ENCODE results near the gene NHLRC1. TPM values are rescaled to one million over a fixed set of nuclear protein-coding genes. Genes with fewer than 3 reads are reported as not detected.

The NHLRC1 gene
- total and polyA plus RNA-seq, 3 donors from 2014 or later = 2.1 to 3.8 (median 3.1) TPM

GRCh38 chr6:18165751-18166150 lies 43.3 kb upstream of the NHLRC1 start:
- Histone ChIP-seq H3K9me3 (no peaks in the 10 kb centered on the region), H3K36me3 (ENCODE audit: low read depth, missing control alignments) (no peaks in the 10 kb centered on the region), H3K27ac (no peak overlapping the region), H3K27me3 (no peaks in the 10 kb centered on the region), H3K4me3 (no peak overlapping the region), H3K4me1 (no peaks in the 10 kb centered on the region)
- DNase-seq = no peak
- TF ChIP-seq, protein P1, sequence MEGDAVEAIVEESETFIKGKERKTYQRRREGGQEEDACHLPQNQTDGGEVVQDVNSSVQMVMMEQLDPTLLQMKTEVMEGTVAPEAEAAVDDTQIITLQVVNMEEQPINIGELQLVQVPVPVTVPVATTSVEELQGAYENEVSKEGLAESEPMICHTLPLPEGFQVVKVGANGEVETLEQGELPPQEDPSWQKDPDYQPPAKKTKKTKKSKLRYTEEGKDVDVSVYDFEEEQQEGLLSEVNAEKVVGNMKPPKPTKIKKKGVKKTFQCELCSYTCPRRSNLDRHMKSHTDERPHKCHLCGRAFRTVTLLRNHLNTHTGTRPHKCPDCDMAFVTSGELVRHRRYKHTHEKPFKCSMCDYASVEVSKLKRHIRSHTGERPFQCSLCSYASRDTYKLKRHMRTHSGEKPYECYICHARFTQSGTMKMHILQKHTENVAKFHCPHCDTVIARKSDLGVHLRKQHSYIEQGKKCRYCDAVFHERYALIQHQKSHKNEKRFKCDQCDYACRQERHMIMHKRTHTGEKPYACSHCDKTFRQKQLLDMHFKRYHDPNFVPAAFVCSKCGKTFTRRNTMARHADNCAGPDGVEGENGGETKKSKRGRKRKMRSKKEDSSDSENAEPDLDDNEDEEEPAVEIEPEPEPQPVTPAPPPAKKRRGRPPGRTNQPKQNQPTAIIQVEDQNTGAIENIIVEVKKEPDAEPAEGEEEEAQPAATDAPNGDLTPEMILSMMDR (IDR thresholded peaks at IDR 0.05) = no peak
- no peak for TF ChIP-seq POLR2A (IDR thresholded peaks at IDR 0.05)
- 93 to 97% methylated on average over 4 of the region's 4 CpGs for WGBS, 2 donors
- intact Hi-C loops (cut with DNase I; ENCODE audit: low total_unique reads) = no loop called here

- Histone ChIP-seq H3K27me3 (no peaks in the 10 kb centered on the region), H3K9me3 (no peaks in the 10 kb centered on the region), H3K4me1 (no peaks in the 10 kb centered on the region), H3K4me3 (no peak overlapping the region), H3K36me3 (ENCODE audit: low read depth, missing control alignments) (no peaks in the 10 kb centered on the region), H3K27ac (no peak overlapping the region)
- DNase-seq = no peak
- 91 to 93% methylated on average over 2 of the region's 2 CpGs for WGBS, 2 donors
- intact Hi-C loops (cut with DNase I; ENCODE audit: low total_unique reads) = no loop called here
- TF ChIP-seq, protein P1 (IDR thresholded peaks at IDR 0.05) = no peak
- TF ChIP-seq POLR2A (IDR thresholded peaks at IDR 0.05) = no peak
These were observed 39.9 kb upstream of the NHLRC1 start for GRCh38 chr6:18162401-18162800.

- H3K27ac ChIP-seq = no peak overlapping the region
- WGBS, 2 donors = 79 to 86% methylated on average over 2 of the region's 2 CpGs
- no peaks in the 10 kb centered on the region for H3K9me3 ChIP-seq
- H3K4me3 ChIP-seq = no peak overlapping the region
- TF ChIP-seq, protein P1 (IDR thresholded peaks at IDR 0.05) = no peak
- no peak for TF ChIP-seq POLR2A (IDR thresholded peaks at IDR 0.05)
- H3K4me1 ChIP-seq = no peaks in the 10 kb centered on the region
- no peaks in the 10 kb centered on the region for H3K27me3 ChIP-seq
- no peaks in the 10 kb centered on the region for H3K36me3 ChIP-seq (ENCODE audit: low read depth, missing control alignments)
- intact Hi-C loops (cut with DNase I; ENCODE audit: low total_unique reads) = no loop called here
- no peak for DNase-seq
These were observed 39.0 kb upstream of the NHLRC1 start for GRCh38 chr6:18161431-18161830.

- Histone ChIP-seq H3K36me3 (ENCODE audit: low read depth, missing control alignments) (no peaks in the 10 kb centered on the region), H3K27ac (no peak overlapping the region), H3K4me3 (no peak overlapping the region), H3K27me3 (no peaks in the 10 kb centered on the region), H3K9me3 (no peaks in the 10 kb centered on the region), H3K4me1 (no peaks in the 10 kb centered on the region)
- WGBS, 2 donors = 100% methylated on average over 1 of the region's 1 CpG
- DNase-seq = no peak
- TF ChIP-seq, protein P1 (IDR thresholded peaks at IDR 0.05) = no peak
- intact Hi-C loops (cut with DNase I; ENCODE audit: low total_unique reads) = no loop called here
These were observed 38.4 kb upstream of the NHLRC1 start for GRCh38 chr6:18160911-18161310.

DNA sequence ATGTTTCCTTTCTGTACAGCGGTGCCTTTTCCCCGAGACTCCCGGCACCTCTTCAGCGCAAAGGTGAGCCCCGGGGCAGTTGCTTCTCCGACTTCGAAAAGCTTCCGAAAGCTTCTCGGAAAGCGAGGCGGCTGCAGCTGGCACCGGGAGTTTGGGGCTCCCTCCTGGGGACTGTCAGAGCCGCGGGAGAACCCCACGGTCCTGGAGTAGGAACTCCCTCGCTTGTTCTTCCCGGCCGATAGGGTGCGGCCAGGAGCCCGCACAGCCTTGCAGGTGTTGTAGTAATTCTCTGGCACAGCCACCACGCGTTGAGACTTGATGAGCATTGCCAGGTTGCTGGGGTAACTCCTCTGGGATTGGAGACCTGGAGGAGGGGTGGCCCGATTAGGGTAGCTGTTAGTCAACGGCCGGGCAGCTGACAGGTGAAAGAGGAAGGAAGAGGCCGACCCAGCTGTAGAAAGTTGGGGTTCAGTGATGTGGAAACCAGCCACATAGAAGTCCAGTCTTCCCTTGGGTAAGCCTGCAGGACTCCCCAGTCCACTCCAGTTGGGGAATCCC lies 33.5 kb upstream of the NHLRC1 start:
- H3K4me1 ChIP-seq = peaks cover 16% of the 10 kb centered on the region
- no peaks in the 10 kb centered on the region for H3K36me3 ChIP-seq (ENCODE audit: low read depth, missing control alignments)
- no peaks in the 10 kb centered on the region for H3K27me3 ChIP-seq
- WGBS, 2 donors = 4 to 7% methylated on average over 8 to 26 of the region's 26 CpGs
- peak overlapping the region; percentile 80 to 85 for H3K4me3 ChIP-seq
- TF ChIP-seq, protein P1 (IDR thresholded peaks at IDR 0.05) = no peak
- TF ChIP-seq POLR2A (IDR thresholded peaks at IDR 0.05) = no peak
- intact Hi-C loops (cut with DNase I; ENCODE audit: low total_unique reads) = no loop called here
- no peaks in the 10 kb centered on the region for H3K9me3 ChIP-seq
- DNase-seq = peak; percentile 52
- H3K27ac ChIP-seq = peak overlapping the region in 1 of 2 donors; percentile 85

Measured in testis (tissue), 3 donors.